ENCODE results near the gene PDE2A.

Gene PDE2A

GRCh38 chr11:72543849-72544542 lies 130.2 kb downstream of the PDE2A start:
- DNase-seq (ENCODE audit: low spot score): no peak

- no peak for DNase-seq (ENCODE audit: low spot score)
These were observed 132.8 kb downstream of the PDE2A start for GRCh38 chr11:72541257-72541974.

- DNase-seq (ENCODE audit: low spot score): no peak
These were observed 137.2 kb downstream of the PDE2A start for GRCh38 chr11:72537051-72537450.

- DNase-seq (ENCODE audit: low spot score): no peak
These were observed 139.1 kb downstream of the PDE2A start for GRCh38 chr11:72535194-72535547.

- no peak for DNase-seq (ENCODE audit: low spot score)
These were observed 139.6 kb downstream of the PDE2A start for GRCh38 chr11:72534371-72535193.

- no peak for DNase-seq (ENCODE audit: low spot score)
These were observed 145.2 kb downstream of the PDE2A start for GRCh38 chr11:72529068-72529467.

- DNase-seq (ENCODE audit: low spot score): no peak
These were observed 146.1 kb downstream of the PDE2A start for GRCh38 chr11:72528121-72528520.
